Head of caudate nucleus (tissue), 42 donors: ENCODE measurements around the gene TRIM4.
"Not testable (repeated sequence)": the region's sequence is repeated elsewhere in the genome, so short reads cannot be mapped to it uniquely, and the experiment has no call there.

Experiments
- DNase-seq, 42 donors: peaks; one replicate each; pipeline versions ENCODE4 v3.0.0 to v3.0.0-alpha.2; 2020 to 2021; ENCODE audit warnings: mixed read lengths in 7 of 42
- intact Hi-C: fragments of 100-400 bp; cut with DNase I; formaldehyde crosslinking; loops from one replicate; pipeline ENCODE4 v1.15.0; 2022

The TRIM4 gene

GRCh38 chr7:99926321-99926720, 7.0 kb upstream of the TRIM4 start:
- intact Hi-C loops = no loop called here
- DNase-seq = no peak

DNA sequence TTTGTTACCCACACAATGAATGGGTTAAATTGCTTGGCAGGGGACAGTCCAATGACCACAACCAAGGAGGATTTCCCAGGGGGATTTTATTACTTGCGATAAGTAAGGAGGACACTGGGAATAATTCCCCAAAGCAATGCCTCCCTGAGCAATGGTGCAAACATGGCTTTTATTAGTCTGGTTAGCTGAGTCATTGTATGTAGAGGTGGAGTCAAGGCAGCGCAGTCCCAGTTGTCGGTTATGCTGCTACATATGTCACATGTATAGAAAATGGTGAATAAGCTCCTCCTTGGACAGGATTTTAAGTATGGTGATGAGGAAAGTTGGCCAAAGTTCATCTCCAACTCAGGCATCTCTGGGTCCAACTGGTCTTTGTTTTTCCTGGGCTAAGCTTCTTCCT, 3.9 kb upstream of the TRIM4 start:
- DNase-seq = no peak
- intact Hi-C loops = no loop called here

- intact Hi-C loops = no loop called here
- DNase-seq = no peak
These were observed 819 bp upstream of the TRIM4 start for GRCh38 chr7:99920149-99920548.

GRCh38 chr7:99919814-99920112, 433 bp upstream of the TRIM4 start:
- intact Hi-C loops = loop anchor here (5.0 to 10.0 kb wide), 2 partner anchors 68 to 135 kb away; no protein-coding TSS in a partner anchor
- no peak for DNase-seq

DNA sequence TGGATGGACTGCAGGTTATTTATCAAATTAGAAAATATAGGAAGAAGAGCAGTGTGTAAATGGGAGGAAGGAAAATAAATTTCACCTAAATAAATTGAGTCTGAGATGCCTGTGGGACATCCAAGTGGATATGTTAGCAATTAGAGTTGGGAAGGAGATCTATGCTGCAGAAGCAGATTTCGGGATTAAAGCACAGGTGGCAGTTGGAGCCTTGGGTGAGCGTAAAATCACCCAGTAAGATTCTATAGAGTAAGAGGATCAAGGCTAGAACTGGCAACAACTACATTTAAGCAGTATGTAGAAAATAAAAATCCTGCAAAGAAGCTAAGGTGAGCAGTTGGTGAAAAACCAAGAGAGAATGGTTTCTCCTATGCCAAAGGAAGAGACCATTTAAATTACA, 8.4 kb downstream of the TRIM4 start:
- intact Hi-C loops = loop anchor here (10.0 kb wide), 1 partner anchor 144 kb away; no protein-coding TSS in a partner anchor
- no peak for DNase-seq

GRCh38 chr7:99901581-99901980, 17.7 kb downstream of the TRIM4 start:
- intact Hi-C loops = no loop called here
- DNase-seq = no peak

GRCh38 chr7:99899830-99900519, 19.4 kb downstream of the TRIM4 start:
- intact Hi-C loops = no loop called here
- DNase-seq = no peak

- intact Hi-C loops = no loop called here
- DNase-seq = no peak
These were observed 20.5 kb downstream of the TRIM4 start for GRCh38 chr7:99898836-99899235.

DNA sequence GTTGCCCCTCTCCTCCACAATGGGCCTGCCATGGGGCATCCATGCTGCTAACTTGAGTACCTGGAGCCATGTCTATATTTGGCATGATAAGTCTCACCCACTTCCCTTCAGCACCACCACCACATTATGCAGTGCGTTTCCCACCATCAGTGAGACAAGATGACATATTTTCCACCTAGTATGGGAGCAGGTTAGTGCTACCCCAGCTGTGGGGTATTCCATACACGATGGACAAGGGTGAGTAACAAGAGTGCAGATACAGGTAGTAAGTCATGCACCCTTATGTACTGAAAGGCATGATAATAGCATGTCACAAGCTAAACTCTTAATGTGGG, 21.3 kb downstream of the TRIM4 start:
- DNase-seq = no peak
- intact Hi-C loops = no loop called here

- intact Hi-C loops = no loop called here
These were observed 21.9 kb downstream of the TRIM4 start for GRCh38 chr7:99897322-99898022.

GRCh38 chr7:99894738-99895137, 24.6 kb downstream of the TRIM4 start:
- no peak for DNase-seq
- intact Hi-C loops = no loop called here

More at GRCh38 chr7:99897322-99898022, 21.9 kb downstream of the TRIM4 start:
- DNase-seq = no peak

- intact Hi-C loops = no loop called here
- DNase-seq = no peak
These were observed 26.1 kb downstream of the TRIM4 start for GRCh38 chr7:99893280-99893679.

GRCh38 chr7:99890348-99890747, 29.0 kb downstream of the TRIM4 start:
- intact Hi-C loops, DNase-seq: not testable (repeated sequence)

DNA sequence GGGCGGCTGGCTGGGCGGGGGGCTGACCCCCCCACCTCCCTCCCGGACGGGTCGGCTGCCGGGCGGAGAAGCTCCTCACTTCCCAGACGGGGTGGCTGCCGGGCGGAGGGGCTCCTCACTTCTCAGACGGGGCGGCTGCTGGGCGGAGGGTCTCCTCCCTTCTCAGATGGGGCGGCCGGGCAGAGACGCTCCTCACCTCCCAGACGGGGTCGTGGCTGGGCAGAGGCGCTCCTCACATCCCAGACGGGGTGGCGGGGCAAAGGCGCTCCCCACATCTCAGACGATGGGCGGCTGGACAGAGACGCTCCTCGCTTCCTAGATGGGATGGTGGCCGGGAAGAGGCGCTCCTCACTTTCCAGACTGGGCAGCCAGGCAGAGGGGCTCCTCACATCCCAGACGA, 31.0 kb downstream of the TRIM4 start:
- intact Hi-C loops, DNase-seq: not testable (repeated sequence)

DNA sequence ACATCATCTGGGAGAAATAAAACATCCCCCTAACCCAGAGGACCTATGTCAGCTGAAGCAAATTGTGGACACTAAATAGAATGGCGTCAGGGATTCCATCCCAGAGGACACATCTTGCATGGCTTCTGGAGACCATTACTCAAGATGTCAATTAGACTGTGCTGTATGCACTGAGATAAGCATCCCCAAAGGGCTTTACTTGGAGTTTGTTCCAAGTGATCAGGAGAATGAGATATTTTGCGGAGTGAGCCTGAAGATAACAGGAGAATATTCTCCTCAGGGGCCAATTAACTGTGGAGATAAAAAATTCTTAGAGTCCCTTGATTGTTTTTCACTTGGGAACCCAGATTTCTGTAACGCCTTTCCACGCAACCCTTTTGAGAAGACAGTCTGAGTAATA, 38.0 kb downstream of the TRIM4 start:
- intact Hi-C loops = no loop called here

GRCh38 chr7:99876933-99877332, 42.4 kb downstream of the TRIM4 start, which contains the start of gene OR2AE1:
TSS of gene OR2AE1 (minus strand) at chr7:99877033. CDS start at chr7:99877033, 0 bp downstream.
- no peak for DNase-seq
- intact Hi-C loops = no loop called here

More for the DNA sequence above, 38.0 kb downstream of the TRIM4 start:
- no peak for DNase-seq

DNA sequence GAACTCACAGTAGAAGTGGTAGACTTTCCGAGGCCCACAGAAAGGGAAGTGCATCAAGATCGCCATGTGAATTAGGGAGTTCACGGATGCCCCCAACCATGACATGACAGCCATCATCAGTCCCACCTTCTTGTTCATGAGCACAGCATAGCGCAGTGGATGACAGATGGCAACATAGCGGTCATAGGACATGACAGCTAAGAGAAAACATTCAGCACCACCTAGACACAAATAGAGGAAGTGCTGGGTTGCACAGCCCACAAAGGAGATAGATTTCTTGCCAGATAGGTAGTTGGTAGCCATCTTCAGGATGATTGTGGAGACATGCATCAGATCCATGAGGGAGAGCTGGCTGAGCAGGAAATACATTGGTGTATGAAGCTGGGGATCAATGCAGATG, 42.8 kb downstream of the TRIM4 start:
- intact Hi-C loops = no loop called here
- DNase-seq = no peak

GRCh38 chr7:99868246-99868645, 51.1 kb downstream of the TRIM4 start:
- intact Hi-C loops = no loop called here
- no peak for DNase-seq

DNA sequence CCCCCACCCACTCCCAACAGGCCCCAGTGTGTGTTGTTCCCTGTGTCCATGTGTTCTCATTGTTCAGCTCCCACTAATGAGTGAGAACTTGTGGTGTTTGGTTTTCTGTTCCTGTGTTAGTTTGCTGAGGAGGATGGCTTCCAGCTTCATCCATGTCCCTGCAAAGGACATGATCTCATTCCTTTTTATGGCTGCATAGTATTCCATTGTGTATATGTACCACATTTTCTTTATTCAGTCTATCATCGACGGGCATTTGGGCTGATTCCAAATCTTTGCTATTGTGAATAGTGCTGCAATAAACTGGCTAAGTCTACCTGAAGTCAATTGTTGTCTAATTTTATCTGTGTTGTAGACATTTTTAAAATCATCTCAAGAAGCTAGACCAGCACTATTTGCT, 51.9 kb downstream of the TRIM4 start:
- DNase-seq, intact Hi-C loops: not testable (repeated sequence)

GRCh38 chr7:99863847-99864440, 55.4 kb downstream of the TRIM4 start:
- intact Hi-C loops = no loop called here
- DNase-seq = no peak
